Hepatocyte (in vitro differentiated cells): ENCODE data around the gene MRM1.

Experiments
- CTCF ChIP-seq: fragments of 200-600 bp; sonication (generic); IDR thresholded peaks from 2 replicates; pipeline ENCODE4 v1.5.1; 2016; ENCODE audit warnings: antibody characterized with exemption, mild to moderate bottlenecking; ENCODE audit not compliant: poor library complexity
- EZH2phosphoT487 ChIP-seq: fragments of 200-600 bp; sonication (generic); IDR thresholded peaks from one replicate; pipeline ENCODE4 v1.6.1; 2018; ENCODE audit warnings: antibody characterized with exemption, mild to moderate bottlenecking, low read depth, moderate library complexity; ENCODE audit not compliant: unreplicated experiment, severe bottlenecking

DNA sequence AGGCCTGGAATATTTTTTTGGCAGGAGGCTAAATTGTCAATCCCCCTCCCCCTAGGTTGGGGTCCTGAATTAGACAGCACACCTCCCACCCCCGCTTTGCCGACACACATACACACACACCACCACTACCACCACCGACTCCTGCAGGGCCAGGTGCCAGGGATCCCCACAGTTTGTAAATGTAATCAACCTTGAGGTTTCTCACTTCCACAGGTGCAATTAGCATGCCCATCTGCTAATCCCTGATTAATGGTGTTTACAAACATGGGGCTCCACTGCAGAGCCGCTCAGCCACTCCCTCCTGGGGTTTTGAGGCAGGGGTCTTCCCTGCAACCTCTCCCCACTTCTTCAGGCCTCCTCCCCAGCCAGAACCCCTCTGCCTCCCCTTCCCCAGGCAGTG, 11.8 kb downstream of the MRM1 start:
- TF ChIP-seq CTCF (no peak), EZH2phosphoT487 (no peak)
